GM10847 (cell line): ENCODE measurements around the gene CHST13.

Experiments
- POLR2A ChIP-seq: IDR thresholded peaks from 2 replicates; pipeline ENCODE4 v1.6.1; 2011; ENCODE audit not compliant: insufficient read length; ENCODE audit errors: extremely low read depth

The CHST13 gene

GRCh38 chr3:126514161-126514560 lies 9.8 kb upstream of the CHST13 start:
- TF ChIP-seq POLR2A, result no peak

- no peak for TF ChIP-seq POLR2A
Measured at GRCh38 chr3:126515066-126515706, 8.8 kb upstream of the CHST13 start.

GRCh38 chr3:126516152-126516935 lies 7.6 kb upstream of the CHST13 start:
- TF ChIP-seq POLR2A, result no peak

GRCh38 chr3:126516936-126517290 lies 7.0 kb upstream of the CHST13 start:
- no peak for TF ChIP-seq POLR2A

DNA sequence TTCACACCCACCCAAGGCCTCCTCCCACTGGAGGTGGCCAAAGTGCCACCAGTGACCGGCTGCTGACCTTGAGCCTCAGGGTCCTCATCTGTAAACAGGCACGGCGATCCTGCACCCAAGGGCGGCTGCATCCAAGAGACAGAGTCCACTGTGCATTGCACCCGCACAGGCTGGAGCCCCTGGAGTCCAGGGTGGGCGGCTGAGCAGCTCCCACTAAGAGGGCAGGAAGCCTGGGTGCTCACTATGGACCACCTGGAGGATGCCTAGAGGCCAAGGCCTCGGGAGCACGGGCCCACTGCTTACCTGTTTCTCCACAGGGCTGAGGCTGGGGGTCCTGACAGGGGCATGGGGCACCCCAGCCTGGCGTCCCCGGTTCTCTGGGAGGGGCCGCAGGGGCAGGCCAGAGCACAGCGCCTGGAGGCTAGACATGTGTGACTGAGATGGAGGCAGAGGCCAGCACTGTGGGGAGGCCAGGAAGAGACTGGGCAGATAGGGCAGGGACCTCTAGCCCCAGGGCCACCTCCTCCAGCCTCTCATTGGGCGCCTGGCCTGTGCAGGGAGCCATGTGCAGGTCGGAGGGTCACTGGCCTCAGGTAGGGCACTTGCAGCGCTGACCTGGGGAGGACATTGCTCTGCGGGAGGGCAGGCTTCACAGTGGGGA lies 6.5 kb upstream of the CHST13 start, which contains the start of gene UROC1:
Gene UROC1 (minus strand): TSS at position 483 of the 661 bp plus-strand sequence. CDS start 54 bp downstream, at position 429.
- TF ChIP-seq POLR2A, result no peak

DNA sequence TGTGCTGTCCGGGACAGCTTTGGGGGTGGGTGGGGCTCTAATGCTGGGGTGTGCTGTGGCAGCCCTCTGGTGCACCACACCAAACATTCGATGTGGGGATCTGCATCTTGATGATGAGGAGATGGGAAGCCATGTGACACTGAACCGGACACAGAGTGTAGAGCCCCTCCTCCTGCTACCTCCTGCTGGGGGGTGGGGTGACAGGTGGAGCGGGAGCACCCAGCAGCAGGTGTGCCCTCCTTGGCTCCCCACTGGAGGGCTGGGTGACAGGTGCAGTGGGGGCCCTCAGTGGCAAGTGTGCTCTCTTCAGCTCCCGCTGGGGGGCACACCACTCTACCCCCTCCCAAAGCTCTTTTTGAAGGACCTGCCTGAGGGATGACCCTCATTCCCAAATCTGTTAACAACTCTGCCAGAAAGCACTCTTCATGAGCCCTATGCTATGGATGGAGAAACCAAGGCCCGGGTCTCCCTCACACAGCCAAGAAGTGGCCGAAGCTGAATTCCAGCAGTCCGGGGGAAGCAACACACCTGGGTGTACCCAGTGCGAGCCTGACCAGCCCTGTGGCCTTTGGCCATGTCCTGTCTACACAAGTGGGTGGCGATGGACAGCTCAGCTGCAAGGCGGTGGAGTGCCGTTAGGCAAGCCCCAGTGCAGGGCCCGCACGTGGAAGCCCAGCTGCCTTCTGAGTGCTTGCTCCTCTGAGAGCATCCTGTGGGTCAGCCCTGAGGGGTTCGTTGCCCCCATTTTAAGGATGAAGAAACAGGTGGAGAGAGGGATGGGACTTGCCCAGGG lies 5.8 kb upstream of the CHST13 start:
- TF ChIP-seq POLR2A, result no peak

DNA sequence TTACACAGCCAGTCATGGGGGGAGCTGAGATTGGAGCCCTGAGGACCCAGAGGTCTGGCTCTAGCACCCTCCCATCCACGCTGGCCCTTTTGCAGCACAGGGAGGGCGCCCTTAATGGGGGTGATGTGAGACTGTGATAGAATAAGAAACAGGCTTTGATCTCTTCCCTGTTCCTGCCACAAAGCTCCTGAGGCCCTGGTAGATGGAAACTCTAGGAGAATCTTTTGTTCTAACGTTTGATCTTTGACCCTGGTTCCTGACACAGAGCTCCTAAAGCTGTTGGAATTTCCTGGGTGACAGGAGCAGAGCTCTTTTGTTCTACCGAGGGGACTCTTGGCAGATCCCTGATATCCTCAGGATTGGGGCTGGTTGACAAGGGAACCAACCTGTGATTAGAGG lies 5.2 kb upstream of the CHST13 start:
- TF ChIP-seq POLR2A, result no peak

GRCh38 chr3:126519506-126520455 lies 4.2 kb upstream of the CHST13 start:
- no peak for TF ChIP-seq POLR2A

DNA sequence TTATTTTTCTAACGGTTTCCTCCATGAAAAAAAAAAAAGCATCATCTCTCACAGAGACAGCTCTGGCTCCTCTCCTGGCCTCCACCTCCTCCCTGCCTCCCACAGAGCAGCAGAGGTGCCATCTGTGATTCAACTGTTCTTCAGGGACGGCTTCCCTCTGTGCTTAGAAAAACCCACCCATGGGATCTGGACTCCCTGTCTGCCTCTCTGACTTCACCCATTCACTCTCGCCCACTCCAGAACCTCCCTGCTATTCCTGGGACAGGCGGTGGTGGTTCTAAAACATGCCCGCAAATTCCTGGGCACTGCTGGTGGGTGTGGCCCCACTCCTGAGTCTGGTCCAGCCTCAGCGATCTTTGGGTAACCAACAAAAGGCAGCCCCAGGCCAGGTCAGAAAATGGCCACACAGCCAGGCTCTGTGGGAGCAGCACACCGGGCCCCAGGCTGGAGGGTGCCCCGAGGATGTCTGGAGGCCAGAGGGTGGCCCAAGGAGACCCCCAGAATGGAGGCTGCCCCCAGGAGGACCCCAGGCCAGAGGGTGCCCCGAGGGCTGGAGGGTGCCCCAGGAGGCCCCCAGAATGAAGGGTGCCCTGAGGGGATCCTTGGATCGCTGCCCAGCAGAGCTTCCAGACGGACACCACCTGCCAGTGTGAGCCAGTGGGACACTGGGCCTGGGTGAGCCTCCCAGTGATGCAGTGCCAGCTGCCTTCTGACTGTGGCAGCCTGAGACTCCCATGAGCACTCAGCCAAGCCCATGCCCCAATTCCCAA lies 2.6 kb upstream of the CHST13 start:
- no peak for TF ChIP-seq POLR2A

DNA sequence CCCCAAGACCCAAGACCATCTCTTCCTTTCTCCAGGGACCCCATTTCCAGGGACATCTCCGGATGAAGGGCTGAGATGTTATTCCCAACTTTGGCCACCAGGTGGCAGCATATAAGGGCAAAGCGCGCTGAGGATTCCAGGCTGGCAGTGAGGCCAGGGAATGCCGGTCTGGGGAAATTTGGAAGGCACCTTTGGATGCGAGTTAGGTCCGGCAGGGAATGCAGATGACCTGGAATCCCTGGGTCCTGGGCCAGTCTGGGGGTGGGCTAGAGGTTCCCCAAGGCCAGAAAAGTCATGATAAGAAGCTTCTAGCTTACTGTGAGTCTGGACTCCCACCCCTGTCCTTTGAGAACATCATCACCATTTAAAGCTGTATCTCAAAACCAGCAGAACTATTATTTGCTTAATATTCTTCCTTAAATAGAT lies 1.6 kb upstream of the CHST13 start:
- TF ChIP-seq POLR2A, result no peak

GRCh38 chr3:126524429-126524988 lies 554 bp downstream of the CHST13 start:
- no peak for TF ChIP-seq POLR2A

DNA sequence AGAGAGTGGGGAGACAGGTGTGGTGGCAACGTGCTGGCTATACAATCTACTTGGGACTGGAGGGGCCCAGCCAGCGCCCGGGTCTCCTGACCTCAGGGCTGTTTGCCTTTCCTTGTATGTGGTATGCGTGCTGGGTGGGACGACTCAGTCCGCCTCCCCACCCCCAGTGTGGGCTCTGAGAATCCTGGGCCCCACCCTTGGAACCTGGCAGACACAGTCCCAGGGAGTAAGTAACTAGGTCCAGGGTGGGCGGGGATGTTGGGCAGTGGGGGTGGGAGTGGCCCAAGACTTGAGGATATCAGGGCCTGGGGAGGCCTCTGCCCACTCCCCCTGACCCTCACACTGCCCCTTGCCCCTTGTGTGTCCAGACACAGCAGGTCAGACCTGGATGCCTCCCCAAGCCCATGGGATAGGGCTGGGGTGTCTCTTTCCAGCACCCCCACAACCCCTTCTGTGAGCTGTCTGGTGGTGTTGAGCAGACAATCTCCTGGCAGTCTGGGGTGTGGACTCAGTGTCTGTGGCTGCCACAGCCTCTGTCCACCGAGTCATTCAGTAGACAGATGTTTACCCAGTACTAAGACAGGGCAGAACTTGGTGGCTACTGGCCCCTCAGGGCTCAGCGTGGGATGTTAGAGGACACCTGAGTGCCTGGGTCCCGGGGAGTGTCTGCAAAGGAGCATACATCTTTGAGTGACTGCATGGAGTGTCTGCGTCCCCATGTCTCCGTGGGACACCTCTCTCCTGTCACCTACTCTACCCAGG lies 1.3 kb downstream of the CHST13 start:
- no peak for TF ChIP-seq POLR2A
